ENCODE results near the gene AHRR.

AHRR gene

DNA sequence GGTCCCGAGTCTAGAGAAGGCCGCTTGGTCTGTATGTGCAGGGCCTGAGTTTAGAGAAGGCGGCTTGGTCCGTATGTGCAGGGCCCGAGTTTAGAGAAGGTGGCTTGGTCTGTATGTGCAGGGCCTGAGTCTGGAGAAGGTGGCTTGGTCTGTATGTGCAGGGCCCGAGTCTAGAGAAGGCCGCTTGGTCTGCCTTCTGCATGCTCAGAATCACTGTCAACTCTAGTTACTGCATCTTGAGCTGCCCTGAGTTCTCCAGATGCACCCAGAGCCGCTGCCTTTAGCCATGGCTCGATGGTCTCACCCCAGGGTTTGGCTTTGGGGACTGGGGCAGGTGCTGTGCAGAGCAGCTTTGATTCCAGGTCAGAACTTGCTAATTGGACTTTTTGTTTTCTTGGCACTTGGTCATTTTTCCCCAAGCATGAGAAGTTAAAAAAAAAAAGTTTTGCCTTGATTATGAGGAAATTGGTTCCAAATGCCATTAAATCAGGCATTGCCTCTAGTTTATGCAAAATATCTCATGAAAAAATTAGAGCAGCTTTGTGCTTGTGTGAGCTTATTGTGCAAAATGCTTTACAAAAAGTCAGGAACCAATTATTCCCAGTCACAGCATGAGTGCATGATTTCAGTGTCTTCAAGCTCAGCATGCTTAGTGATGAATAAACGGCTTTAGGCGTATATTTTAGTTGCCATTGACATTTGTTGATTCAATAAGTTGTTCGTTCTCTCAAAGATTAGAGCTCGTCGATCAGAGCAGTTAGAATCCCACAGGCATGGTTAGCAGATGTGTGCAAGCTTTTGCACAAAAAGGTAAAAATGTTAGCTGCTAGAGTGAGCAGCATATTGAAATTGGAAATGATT is 96.0 kb downstream of the AHRR start:
- DNase-seq, result no peak

GRCh38 chr5:418162-419121 is 96.9 kb downstream of the AHRR start:
- no peak for DNase-seq

GRCh38 chr5:419970-420369 is 98.5 kb downstream of the AHRR start:
- DNase-seq, result no peak

GRCh38 chr5:420632-421286 is 99.2 kb downstream of the AHRR start:
- DNase-seq, result no peak

DNA sequence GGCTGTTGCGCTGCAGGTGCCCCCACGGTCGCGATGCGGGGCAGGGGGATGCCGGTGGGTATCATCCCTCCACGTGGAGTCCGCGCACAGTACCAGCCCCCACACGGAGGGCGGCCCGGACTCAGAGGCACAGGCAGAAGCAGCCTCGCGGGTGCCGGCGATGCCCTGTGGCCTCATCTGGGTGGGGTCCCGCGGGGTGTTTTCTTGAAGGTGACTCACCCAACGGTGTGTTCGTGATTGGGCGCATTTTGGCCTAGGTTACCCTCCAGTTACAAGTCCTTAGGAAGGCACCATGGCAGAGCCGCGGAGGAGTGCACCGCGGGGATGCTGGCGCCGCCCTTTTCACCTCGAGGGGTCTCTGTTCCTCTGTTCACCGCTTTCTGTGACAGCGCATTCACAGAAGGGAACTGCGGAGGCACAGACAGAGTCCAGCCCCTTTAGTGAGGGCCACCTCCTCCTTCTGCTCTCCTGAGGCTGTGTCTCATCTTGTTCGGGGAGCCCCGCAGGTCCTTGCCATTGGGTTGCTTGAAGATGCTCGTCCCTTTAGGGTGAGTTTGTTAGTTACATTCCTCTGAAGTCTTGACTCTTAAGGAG is 99.9 kb downstream of the AHRR start:
- DNase-seq, result no peak

DNA sequence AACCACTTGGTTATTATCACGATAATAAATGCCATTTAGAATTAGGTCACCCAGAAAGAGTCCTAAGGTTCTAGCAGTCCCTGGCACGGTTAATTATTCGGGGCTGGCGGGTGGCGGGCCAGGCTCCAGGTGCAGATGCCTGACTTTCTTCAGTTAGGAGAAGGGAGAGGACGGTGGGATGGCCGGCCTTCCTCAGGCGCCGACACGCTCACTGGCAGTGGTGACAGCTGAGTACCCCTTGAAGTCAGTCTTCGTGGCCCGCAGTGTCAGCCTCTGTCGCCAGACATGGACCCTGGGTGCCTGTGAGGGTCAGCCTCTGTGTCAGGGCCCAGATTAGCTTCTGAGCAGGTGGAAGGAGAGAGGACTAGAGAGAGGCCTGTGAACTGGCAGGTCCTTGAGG is 100.4 kb downstream of the AHRR start:
- no peak for DNase-seq

DNA sequence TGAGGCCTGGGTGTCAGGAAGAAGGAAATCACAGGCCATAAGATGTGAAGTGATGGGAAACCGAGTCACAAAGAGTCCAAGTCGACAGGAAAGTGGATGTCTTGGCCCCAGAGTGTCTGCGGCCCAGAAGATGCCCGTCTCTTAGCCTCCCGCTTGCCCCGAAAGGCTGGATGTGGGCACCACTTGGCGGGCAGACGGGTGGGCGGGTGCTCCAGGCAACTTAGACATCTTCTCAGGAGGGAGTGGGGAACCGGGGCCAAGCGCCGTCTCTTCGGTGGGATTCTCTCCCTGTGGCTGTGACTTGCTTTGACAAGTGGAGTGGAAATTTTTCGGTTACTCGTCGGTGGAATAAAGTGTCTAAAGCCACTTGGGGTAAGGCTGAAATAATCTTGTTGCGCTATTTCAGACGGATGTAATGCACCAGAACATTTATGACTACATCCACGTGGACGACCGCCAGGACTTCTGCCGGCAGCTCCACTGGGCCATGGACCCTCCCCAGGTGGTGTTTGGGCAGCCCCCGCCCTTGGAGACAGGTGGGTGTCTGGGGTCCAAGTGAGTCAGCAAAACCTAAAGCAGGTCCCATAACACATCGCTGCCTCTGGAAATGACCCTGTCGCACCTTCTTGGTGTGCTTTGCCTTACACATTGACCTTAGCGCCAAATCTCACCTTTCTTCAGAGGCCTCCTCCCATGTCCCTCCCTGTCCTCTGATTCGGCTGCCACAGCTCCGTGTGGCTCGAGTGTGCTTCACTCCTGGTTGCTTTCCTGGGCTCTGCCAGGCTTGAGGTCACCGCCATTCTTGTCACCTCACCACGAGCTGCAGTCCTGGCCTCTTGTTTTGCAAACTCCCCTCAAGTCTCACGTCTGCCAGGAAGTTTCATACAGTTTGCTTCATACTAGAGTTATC is 101.1 kb downstream of the AHRR start:
- DNase-seq, result no peak

GRCh38 chr5:423233-423565 is 101.7 kb downstream of the AHRR start:
- DNase-seq, result no peak

- no peak for DNase-seq
Measured at GRCh38 chr5:423626-424261, 102.2 kb downstream of the AHRR start.

GRCh38 chr5:424301-425110 is 103.0 kb downstream of the AHRR start:
- no peak for DNase-seq

DNA sequence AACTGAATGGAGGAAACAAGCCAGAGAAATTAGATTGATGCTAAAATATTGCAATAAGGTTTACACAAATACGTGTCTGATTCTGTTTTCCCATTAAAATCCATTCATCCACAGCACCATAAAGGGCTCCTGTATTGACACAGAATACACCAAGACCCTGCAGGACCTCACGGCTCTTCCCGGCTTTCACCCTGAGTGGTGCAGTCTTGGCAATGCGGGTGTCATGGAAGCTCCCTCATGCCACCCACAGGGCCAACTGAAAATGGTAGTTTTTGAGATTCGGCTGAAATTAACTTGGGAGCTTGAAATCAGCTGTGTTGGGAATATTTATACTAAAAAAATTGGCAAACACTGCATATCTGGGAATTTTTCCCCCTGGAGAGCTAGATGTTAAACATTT is 104.2 kb downstream of the AHRR start:
- DNase-seq, result no peak

DNA sequence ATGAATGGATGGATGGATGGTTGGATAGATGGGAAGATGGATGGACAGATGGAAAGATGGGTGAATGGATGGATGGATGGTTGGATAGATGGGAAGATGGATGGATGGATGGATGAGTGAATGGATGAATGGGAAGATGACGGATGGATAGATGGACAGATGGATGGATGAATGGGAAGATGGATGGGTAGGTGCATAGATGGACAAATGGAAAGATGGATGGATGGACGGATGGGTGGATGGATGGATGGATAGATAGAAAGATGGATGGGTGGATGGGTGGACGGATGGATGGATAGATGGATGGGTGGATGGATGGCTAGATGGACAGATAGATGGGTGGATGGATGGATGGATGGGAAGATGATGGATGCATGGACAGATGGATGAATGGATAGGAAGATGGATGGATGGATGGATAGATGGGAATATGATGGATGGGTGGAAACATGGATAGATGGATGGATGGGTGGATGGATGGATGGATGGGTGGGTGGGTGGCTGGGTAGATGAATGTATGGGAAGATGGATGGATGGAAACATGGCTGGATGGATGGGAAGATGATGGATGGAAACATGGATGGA is 105.0 kb downstream of the AHRR start:
- no peak for DNase-seq

DNA sequence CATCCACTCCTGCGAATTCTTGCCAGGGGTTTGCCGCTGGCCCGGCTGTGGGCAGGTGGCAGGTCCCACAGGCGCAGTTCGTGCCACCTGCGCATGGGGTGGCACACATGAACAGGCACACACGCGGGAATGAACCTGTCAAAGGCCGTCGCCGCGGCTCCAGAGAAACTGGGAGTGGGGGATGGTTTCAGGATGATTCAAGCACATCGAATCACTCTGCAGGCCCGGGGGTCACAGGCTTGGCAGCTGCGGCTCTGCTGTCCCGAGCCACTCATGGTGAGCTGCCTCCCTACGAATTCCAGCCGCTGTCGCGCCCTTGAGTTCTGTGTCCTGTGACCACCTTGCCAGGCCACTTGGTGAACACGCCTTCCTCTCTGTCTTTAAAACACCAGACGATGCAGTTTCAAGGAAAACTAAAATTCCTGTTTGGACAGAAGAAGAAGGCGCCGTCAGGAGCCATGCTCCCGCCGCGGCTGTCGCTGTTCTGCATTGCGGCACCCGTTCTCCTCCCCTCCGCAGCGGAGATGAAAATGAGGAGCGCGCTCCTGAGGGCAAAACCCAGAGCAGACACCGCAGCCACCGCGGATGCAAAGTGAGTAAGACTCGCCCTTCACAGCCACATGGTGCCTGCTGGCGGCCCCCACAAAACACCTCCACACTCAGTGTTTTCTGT is 106.0 kb downstream of the AHRR start:
- DNase-seq, result peak in 1 of 2 donors; percentile 8

DNA sequence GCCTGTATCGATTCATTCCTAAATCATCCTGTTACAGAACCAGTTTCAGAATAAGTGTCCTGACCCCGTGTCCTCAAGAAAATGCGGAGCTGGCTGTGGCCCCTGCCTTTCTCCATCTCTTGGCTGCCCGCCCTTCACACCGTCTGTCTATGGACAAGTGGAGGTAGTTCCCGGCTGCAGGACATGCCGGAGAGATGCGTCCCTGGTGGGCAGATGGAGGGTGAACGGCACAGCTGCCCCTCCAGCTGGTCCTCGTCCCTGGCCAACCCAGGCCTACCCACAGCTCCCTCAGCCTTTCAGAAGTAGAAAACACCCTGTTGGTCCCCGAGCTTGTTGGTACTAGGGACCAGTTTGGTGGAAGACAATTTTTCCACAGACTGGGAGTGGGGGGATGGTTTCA is 106.7 kb downstream of the AHRR start:
- peak in 1 of 2 donors; percentile 2 for DNase-seq

- peak in 1 of 2 donors; percentile 3 for DNase-seq
Measured at GRCh38 chr5:428754-429452, 107.4 kb downstream of the AHRR start.

GRCh38 chr5:429453-430188 is 108.1 kb downstream of the AHRR start:
- DNase-seq, result peak in 1 of 2 donors; percentile 9

DNA sequence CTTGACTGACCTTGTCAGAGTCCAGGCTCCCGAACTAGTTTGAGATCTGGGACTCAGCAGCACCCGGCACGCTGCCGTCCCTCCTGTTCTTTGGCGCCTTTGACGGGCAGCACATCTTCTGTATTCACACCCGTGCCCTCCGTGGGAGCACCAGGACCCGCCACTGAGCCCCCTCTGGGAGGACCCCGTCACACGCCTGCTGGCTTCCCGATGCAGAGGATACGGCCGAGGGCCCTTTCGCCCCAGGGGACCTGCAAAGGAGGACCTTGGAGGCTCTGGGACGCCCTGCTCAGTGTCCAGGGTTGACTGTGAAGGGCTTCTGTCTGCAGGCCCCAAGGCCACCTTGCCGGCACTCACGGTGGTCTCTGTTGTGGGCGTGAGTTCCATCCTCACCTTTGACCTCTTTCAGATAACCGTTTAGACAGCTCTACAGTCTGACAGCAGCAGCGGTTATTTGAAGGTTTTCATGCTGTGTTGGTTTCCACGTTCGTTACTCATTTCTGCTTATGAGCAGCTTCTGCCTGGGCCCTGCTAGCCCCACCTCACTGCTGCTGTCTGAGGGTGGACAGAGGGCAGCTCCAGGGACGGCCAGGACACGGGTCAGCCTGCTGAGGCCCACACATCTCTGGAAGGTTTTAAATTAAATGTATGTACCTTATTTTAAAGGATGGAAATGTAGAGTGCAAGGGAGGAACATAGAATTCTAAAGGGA is 108.9 kb downstream of the AHRR start:
- peak in 1 of 2 donors; percentile 5 for DNase-seq
